SH-SY5Y (cell line): ENCODE data around the gene KCTD6.

ENCODE experiments used
- GATA2 ChIP-seq: IDR thresholded peaks from 2 replicates; pipeline ENCODE4 v1.6.1; 2011; ENCODE audit warnings: mild to moderate bottlenecking, low read depth, low read length
- GATA3 ChIP-seq: IDR thresholded peaks from 2 replicates; pipeline ENCODE4 v1.6.1; 2011; ENCODE audit warnings: low read depth, mild to moderate bottlenecking, low read length, moderate library complexity

- no peak for TF ChIP-seq GATA3
- TF ChIP-seq GATA2 = no peak
These were observed 17.5 kb upstream of the KCTD6 start for GRCh38 chr3:58474348-58474911.
